Kidney glomerular epithelial cell (primary cell): ENCODE measurements around the gene FEZ2.

Experiments
- DNase-seq: peaks from one replicate; lab custom pipeline; 2025; lab: John Stamatoyannopoulos, UW

Gene FEZ2

GRCh38 chr2:36561237-36561944 lies 36.6 kb downstream of the FEZ2 start:
- peak; percentile 91 for DNase-seq

- no peak for DNase-seq
Measured at GRCh38 chr2:36560726-36561125, 37.2 kb downstream of the FEZ2 start.

- DNase-seq = no peak
Measured at GRCh38 chr2:36559221-36559942, 38.6 kb downstream of the FEZ2 start.

GRCh38 chr2:36556842-36557241 lies 41.1 kb downstream of the FEZ2 start:
- no peak for DNase-seq

GRCh38 chr2:36555789-36556188 lies 42.2 kb downstream of the FEZ2 start:
- DNase-seq = no peak

GRCh38 chr2:36554531-36554930 lies 43.4 kb downstream of the FEZ2 start:
- DNase-seq = no peak

- DNase-seq = no peak
Measured at GRCh38 chr2:36553683-36554082, 44.3 kb downstream of the FEZ2 start.

GRCh38 chr2:36550006-36550405 lies 48.0 kb downstream of the FEZ2 start:
- no peak for DNase-seq

GRCh38 chr2:36549165-36549574 lies 48.8 kb downstream of the FEZ2 start:
- no peak for DNase-seq

- DNase-seq = no peak
Measured at GRCh38 chr2:36547906-36548305, 50.1 kb downstream of the FEZ2 start.

GRCh38 chr2:36545871-36546416 lies 52.0 kb downstream of the FEZ2 start:
- no peak for DNase-seq

- DNase-seq = no peak
Measured at GRCh38 chr2:36544638-36545338, 53.2 kb downstream of the FEZ2 start.

GRCh38 chr2:36541891-36542595 lies 55.9 kb downstream of the FEZ2 start:
- no peak for DNase-seq

- no peak for DNase-seq
Measured at GRCh38 chr2:36540986-36541754, 56.8 kb downstream of the FEZ2 start.

- DNase-seq = no peak
Measured at GRCh38 chr2:36539631-36540030, 58.3 kb downstream of the FEZ2 start.

- DNase-seq = no peak
Measured at GRCh38 chr2:36538335-36538734, 59.6 kb downstream of the FEZ2 start.

- DNase-seq = no peak
Measured at GRCh38 chr2:36536776-36537175, 61.2 kb downstream of the FEZ2 start.

- DNase-seq = no peak
Measured at GRCh38 chr2:36535099-36535498, 62.9 kb downstream of the FEZ2 start.

GRCh38 chr2:36534275-36534799 lies 63.6 kb downstream of the FEZ2 start:
- no peak for DNase-seq

GRCh38 chr2:36530983-36531354 lies 67.0 kb downstream of the FEZ2 start:
- DNase-seq = no peak
